NCI-H187 (cell line): ENCODE results near the gene PAPOLB.

Source experiments
- DNase-seq, 2 experiments: peaks; one replicate each; lab custom pipeline; 2025; lab: John Stamatoyannopoulos, UW

The PAPOLB gene

GRCh38 chr7:4823441-4824119, 38.2 kb downstream of the PAPOLB start:
- no peak for DNase-seq

- DNase-seq = no peak
Measured at GRCh38 chr7:4822677-4823076, 39.2 kb downstream of the PAPOLB start.

- no peak for DNase-seq
Measured at GRCh38 chr7:4820967-4821471, 40.8 kb downstream of the PAPOLB start.

GRCh38 chr7:4820405-4820966, 41.3 kb downstream of the PAPOLB start:
- DNase-seq = no peak

GRCh38 chr7:4819560-4820404, 42.0 kb downstream of the PAPOLB start:
- no peak for DNase-seq

- DNase-seq = no peak
Measured at GRCh38 chr7:4818000-4818794, 43.6 kb downstream of the PAPOLB start.

- no peak for DNase-seq
Measured at GRCh38 chr7:4817178-4817901, 44.5 kb downstream of the PAPOLB start.

GRCh38 chr7:4816419-4817080, 45.3 kb downstream of the PAPOLB start:
- no peak for DNase-seq

GRCh38 chr7:4815609-4816418, 46.0 kb downstream of the PAPOLB start:
- DNase-seq = no peak

GRCh38 chr7:4815121-4815520, 46.7 kb downstream of the PAPOLB start:
- no peak for DNase-seq

- DNase-seq = no peak
Measured at GRCh38 chr7:4814433-4814832, 47.4 kb downstream of the PAPOLB start.

- no peak for DNase-seq
Measured at GRCh38 chr7:4809666-4810065, 52.2 kb downstream of the PAPOLB start.

- no peak for DNase-seq
Measured at GRCh38 chr7:4809091-4809591, 52.7 kb downstream of the PAPOLB start.

GRCh38 chr7:4808565-4808964, 53.3 kb downstream of the PAPOLB start:
- DNase-seq = no peak

GRCh38 chr7:4808026-4808425, 53.8 kb downstream of the PAPOLB start:
- DNase-seq = no peak
